WTC11 (cell line): ENCODE measurements around the gene PCSK5.

ENCODE experiments used
- ARID4B ChIP-seq: sonication (generic); formaldehyde crosslinking; IDR thresholded peaks from 2 replicates; pipeline ENCODE4 v1.8.0; 2023; ENCODE audit warnings: missing genetic modification reagents, mild to moderate bottlenecking, borderline replicate concordance
- ATF6 ChIP-seq: sonication (generic); formaldehyde crosslinking; IDR thresholded peaks from 2 replicates; pipeline ENCODE4 v1.8.1; 2023; ENCODE audit warnings: mild to moderate bottlenecking, missing genetic modification reagents
- CREB1 ChIP-seq: sonication (generic); formaldehyde crosslinking; IDR thresholded peaks from 2 replicates; pipeline ENCODE4 v1.8.0; 2023; ENCODE audit warnings: mild to moderate bottlenecking, missing genetic modification reagents
- CREM ChIP-seq: sonication (generic); formaldehyde crosslinking; IDR thresholded peaks from 2 replicates; pipeline ENCODE4 v1.8.1; 2022; ENCODE audit warnings: mild to moderate bottlenecking, missing genetic modification reagents, moderate library complexity
- ESRRA ChIP-seq: sonication (generic); formaldehyde crosslinking; IDR thresholded peaks from 2 replicates; pipeline ENCODE4 v1.8.1; 2022; ENCODE audit warnings: mild to moderate bottlenecking, missing genetic modification reagents, borderline replicate concordance
- HMGXB4 ChIP-seq: sonication (generic); formaldehyde crosslinking; IDR thresholded peaks from 2 replicates; pipeline ENCODE4 v1.8.1; 2023; ENCODE audit warnings: mild to moderate bottlenecking, moderate library complexity, missing genetic modification reagents
- KAT7 ChIP-seq: sonication (generic); formaldehyde crosslinking; IDR thresholded peaks from 2 replicates; pipeline ENCODE4 v1.8.1; 2023; ENCODE audit warnings: missing genetic modification reagents, mild to moderate bottlenecking, borderline replicate concordance
- MAX ChIP-seq: sonication (generic); formaldehyde crosslinking; IDR thresholded peaks from 2 replicates; pipeline ENCODE4 v1.8.0; 2022; ENCODE audit warnings: mild to moderate bottlenecking, missing genetic modification reagents
- MYBL2 ChIP-seq: sonication (generic); formaldehyde crosslinking; IDR thresholded peaks from 2 replicates; pipeline ENCODE4 v1.8.1; 2023; ENCODE audit warnings: mild to moderate bottlenecking, moderate library complexity, missing genetic modification reagents
- TCF7 ChIP-seq: sonication (generic); formaldehyde crosslinking; IDR thresholded peaks from 2 replicates; pipeline ENCODE4 v1.8.0; 2022; ENCODE audit warnings: mild to moderate bottlenecking, low read depth, missing genetic modification reagents, moderate library complexity
- USF2 ChIP-seq: sonication (generic); formaldehyde crosslinking; IDR thresholded peaks from 2 replicates; pipeline ENCODE4 v1.8.1; 2023; ENCODE audit warnings: mild to moderate bottlenecking, missing genetic modification reagents, moderate library complexity
- ZNF263 ChIP-seq: sonication (generic); formaldehyde crosslinking; IDR thresholded peaks from 2 replicates; pipeline ENCODE4 v1.8.1; 2022; ENCODE audit warnings: low read depth, mild to moderate bottlenecking, moderate library complexity, missing genetic modification reagents
- TF ChIP-seq, protein P1 (sequence below): fragments of 200-600 bp; IDR thresholded peaks from 2 replicates; pipeline ENCODE4 v1.8.0; 2022; ENCODE audit warnings: antibody characterized with exemption
- TF ChIP-seq, protein P2 (sequence below): sonication (generic); formaldehyde crosslinking; IDR thresholded peaks from 2 replicates; pipeline ENCODE4 v1.8.0; 2023; ENCODE audit warnings: mild to moderate bottlenecking, missing genetic modification reagents

DNA sequence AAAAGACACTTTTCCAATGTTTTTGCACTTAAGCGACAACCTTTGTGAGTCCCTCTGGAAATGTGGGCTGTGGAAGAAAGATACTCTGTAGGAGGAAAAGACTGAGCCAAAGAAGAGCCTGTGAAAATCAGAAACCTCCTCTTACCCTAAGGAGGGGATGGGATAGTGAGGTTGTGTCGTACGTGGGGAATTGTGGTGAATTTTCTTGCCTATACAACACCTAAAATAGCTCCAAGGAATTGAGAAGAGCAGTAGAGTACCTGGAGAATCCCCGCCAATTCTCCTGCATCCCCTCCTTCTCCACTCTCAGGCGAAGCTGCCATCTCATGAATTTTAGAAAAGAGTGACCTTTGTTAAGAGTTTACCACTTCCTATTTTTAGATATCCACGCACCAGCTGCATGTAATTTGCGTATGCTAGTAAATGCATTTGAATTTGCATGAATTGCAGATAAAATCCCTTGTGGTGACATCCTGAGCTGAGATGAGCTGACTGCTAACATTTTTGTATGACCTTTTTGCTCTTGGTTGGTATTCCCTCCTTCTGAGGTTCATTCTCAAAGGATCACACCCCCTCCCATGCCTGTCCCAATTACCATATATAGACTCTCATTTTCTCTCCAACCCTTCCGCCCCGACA lies 147.2 kb downstream of the PCSK5 start:
- TF ChIP-seq CREB1 (CRISPR knock-in tag) (no peak), HMGXB4 (CRISPR knock-in tag) (no peak), ARID4B (CRISPR knock-in tag) (no peak), USF2 (CRISPR knock-in tag) (no peak), MAX (no peak), CREM (CRISPR knock-in tag) (no peak), ESRRA (no peak), MYBL2 (CRISPR knock-in tag) (no peak), KAT7 (CRISPR knock-in tag) (no peak), TCF7 (CRISPR knock-in tag) (no peak), ZNF263 (CRISPR knock-in tag) (no peak), ATF6 (CRISPR knock-in tag) (no peak)
- TF ChIP-seq, protein P1, sequence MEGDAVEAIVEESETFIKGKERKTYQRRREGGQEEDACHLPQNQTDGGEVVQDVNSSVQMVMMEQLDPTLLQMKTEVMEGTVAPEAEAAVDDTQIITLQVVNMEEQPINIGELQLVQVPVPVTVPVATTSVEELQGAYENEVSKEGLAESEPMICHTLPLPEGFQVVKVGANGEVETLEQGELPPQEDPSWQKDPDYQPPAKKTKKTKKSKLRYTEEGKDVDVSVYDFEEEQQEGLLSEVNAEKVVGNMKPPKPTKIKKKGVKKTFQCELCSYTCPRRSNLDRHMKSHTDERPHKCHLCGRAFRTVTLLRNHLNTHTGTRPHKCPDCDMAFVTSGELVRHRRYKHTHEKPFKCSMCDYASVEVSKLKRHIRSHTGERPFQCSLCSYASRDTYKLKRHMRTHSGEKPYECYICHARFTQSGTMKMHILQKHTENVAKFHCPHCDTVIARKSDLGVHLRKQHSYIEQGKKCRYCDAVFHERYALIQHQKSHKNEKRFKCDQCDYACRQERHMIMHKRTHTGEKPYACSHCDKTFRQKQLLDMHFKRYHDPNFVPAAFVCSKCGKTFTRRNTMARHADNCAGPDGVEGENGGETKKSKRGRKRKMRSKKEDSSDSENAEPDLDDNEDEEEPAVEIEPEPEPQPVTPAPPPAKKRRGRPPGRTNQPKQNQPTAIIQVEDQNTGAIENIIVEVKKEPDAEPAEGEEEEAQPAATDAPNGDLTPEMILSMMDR: no peak
- TF ChIP-seq, protein P2, sequence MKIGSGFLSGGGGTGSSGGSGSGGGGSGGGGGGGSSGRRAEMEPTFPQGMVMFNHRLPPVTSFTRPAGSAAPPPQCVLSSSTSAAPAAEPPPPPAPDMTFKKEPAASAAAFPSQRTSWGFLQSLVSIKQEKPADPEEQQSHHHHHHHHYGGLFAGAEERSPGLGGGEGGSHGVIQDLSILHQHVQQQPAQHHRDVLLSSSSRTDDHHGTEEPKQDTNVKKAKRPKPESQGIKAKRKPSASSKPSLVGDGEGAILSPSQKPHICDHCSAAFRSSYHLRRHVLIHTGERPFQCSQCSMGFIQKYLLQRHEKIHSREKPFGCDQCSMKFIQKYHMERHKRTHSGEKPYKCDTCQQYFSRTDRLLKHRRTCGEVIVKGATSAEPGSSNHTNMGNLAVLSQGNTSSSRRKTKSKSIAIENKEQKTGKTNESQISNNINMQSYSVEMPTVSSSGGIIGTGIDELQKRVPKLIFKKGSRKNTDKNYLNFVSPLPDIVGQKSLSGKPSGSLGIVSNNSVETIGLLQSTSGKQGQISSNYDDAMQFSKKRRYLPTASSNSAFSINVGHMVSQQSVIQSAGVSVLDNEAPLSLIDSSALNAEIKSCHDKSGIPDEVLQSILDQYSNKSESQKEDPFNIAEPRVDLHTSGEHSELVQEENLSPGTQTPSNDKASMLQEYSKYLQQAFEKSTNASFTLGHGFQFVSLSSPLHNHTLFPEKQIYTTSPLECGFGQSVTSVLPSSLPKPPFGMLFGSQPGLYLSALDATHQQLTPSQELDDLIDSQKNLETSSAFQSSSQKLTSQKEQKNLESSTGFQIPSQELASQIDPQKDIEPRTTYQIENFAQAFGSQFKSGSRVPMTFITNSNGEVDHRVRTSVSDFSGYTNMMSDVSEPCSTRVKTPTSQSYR: no peak
